Measurements from ENCODE around the gene TMUB1.
A peak's percentile ranks its signal among the peaks of the same experiment; 100 is the strongest.

TMUB1 gene

DNA sequence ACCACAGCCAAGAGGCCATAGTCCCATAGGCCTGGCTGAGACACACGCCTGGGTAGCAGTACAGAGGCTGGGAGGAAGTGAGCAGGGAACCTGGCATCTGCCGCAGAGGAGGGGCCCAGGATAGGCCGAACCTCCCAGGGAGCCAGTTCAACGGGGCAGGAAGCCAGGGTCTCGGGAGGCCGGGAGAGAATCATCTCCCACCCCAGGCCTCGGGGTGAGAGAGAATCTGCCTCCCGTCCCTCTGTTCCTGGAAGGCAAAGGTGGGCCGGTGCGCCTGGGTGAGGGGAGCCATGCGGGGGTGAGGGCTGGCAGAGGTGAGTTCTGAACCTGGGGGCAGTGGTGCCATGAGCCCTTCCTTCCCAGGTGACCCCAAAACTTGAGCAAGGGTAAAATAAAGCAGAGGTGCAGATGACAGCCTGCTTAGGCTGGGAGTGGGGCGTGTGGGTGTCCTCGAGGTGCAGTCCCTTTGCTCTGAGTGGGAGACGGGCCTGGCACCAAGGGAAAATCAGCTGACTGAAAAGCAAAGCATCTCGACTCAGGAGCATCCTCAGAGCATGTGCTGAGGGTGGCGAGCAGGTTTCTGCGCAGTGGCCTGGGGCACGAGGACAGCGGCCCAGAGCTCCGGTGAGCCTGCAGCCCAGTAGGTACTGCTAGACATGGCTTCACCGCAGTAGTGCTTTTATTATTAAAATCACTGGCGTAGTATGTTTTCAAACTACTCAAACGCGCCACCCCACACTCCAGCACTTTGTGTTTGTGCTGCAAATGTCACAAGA, 18.5 kb upstream of the TMUB1 start:
- DNase-seq, result no peak

DNA sequence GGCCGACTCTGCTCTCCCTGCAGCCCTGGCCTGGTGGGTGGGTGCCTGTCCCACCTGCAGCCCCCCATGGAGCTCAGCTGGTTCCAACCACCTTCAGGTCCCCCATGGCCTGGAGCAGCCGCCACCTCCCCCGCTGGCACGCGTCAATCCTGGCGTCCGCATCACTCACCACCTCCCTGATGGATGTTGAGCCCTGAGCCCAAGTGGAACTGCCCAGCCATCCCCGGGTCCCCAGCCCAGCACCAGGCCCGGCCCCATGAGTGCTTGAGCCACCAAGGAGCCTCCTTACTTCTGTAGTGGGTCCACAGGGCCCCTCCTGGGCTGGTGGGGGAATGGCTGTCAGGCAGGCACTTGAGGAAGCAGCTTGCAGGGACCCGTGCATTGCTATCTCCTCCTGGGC, 17.6 kb upstream of the TMUB1 start:
- no peak for DNase-seq

DNA sequence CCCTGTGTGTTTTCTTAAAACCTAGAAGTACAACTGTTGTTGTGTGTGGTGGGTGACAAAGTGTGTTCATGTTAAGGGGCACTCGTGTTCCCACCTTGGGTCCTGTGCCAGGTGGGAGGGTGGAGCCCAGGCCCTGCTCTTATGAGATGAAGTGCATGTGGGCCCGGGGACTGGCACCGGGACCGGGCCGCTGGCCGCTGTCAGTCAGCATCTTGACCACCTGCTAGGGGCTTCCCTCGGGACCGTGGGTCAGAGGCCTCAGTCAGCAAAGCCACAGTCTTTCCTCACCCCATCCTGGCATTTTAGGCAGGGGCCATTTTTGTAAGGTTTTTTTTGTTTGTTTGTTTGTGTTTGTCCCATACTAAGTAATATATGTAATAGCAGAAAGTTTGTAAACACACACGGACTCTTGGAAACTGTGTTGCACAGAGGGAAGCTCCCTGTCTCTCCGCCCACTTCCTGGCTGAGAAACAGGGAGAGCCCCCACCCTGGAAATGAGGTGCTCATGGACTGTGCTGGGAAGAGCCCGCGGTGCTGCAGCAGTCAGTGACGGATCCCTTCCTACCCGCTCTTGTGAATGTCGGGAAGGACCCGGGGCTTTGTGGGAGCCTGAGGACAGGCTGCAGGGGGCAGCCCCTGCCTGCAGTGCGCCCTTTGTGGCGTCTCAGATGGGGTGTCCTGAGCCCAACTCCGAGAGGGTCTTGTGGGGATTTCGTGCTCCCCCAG, 16.4 kb upstream of the TMUB1 start:
- no peak for DNase-seq

DNA sequence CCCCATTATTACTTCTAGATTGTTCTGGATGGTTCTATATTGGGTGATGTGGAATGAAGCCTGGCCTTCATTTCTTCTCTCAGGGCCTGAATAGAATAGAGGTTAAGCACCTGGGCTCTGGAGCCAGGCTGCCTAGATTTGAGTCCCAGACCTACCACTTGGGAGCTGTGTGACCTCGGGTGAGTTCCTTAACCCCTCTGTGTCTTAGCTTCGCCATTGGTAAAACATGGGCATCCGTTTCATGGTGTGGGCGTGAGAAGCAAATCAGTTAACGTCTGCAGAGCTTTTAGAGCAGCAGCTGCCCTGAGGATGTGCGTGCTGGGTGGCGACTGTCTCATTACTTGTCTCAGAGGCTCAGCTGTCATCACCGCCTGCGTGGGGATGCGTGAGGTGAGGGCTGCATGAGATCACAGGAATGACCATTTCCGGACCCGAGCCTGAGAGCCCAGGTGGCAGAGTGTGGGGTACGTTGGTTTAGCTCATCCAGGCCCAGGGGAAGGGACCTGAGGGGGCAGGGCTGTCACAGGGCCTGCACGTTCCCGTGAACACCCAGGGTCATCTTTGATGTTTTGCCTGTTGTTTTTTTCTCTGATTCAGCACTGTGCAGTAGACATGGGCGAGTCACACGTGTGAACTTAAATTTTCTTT, 12.7 kb upstream of the TMUB1 start:
- no peak for DNase-seq

DNA sequence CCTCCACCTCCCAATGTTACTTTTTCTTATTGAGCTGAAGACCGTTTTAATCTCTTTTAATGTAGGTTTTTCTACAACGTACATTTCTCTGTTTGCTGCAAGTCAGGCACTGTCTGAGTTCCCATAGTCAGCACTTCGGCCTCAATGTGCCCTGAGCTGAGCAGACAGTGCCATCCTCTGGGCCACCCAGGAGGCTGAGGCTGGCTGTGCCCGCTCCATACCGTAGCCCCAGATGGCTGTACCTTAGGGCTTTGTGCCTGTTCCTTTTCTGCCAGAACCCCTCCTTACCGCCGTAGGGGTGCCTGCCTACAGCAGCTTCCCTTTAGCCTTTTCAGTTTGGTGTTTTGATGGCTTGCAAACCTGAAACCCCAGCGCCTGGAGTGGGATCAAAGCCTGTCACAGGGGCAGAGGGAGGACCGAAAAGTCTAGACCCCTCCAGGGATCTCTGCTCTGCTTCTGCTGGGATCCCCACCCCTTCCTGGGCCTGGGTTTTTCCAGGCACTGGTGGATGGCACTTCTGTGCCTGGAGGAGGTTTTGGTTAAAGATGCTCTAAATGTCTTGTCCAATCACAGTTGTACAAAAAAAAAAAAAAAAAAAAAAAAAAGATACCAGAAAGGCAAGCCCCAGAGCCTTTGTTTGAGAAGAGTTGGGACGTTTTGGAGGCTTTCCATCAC, 12.0 kb upstream of the TMUB1 start:
- DNase-seq, result no peak

DNA sequence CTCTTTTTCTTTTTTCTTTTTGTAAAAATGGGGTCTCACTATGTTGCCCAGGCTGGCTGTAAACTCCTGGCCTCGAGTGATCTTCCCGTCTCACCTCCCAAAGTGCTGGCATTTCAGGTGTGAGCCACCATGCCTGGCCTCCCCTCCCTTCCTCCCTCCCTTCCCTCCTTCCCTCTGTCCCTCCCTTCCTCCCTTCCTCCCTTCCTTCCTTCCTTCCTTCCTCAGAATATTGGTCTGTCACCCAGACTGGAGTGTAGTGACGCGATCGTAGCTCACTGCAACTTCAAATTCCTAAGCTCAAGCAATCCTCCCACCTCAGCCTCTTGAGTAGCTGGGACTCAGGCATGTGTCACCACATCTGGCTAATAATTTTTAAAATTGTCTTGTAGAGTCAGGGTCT, 11.4 kb upstream of the TMUB1 start:
- no peak for DNase-seq

DNA sequence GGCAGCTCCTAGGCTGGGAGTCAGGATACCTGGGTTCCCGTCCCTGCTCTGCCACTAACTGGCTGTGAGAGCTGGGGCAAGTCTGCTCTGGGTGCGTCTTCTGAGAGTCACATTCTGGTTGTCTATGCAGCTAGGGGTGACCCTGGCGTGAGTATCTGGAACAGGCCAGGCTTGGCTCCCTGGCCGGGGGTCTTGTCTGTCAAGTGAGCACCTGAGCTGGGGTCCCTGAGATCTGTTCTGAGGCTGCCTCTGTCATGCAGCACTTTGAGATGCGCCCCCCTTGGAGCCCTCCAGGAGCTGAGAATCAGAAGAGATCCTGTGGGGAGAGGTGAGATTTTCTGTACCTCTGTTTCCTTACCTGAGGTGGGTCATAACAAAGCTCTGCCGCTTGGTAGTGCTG, 10.5 kb upstream of the TMUB1 start:
- DNase-seq, result no peak

DNA sequence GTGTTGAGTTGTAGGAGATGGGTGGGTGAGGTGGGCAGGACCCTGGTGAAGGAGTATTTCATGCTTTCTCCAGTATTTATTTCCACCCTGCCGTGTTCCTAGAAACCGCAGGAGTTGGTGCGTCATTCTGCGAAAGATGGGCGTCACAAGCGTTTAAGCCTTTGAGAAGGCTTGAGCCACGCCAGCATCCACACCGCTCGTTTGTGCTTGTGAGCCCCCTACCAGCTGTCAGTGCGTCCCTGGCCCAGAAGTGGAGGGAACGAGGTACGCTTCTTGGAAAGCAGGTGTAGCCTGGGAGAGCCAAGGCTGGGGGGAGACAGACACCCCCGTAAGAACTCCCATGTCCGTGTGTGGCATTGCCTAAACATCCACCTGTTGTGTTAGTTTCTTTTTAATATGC, 8.7 kb upstream of the TMUB1 start:
- DNase-seq, result no peak

DNA sequence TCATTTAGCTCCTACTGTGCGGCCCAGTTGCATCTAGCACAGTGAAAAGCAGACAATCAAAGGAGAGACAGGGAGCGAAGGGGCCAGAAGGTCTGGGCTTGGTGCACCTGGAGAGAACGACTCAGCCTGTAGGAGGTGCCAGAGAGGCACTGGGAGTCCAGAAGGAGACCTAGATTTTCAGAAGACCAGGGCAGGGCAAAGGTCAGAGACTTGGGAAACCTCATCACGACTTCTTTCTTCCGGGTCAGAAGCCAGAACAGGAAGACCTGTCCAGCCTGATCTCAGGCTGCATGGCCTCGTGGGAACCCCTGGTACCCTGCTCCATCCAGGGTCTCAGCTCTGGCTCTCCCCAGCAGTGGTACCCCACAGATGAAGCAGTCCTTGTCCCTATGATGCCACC, 8.1 kb upstream of the TMUB1 start:
- no peak for DNase-seq

DNA sequence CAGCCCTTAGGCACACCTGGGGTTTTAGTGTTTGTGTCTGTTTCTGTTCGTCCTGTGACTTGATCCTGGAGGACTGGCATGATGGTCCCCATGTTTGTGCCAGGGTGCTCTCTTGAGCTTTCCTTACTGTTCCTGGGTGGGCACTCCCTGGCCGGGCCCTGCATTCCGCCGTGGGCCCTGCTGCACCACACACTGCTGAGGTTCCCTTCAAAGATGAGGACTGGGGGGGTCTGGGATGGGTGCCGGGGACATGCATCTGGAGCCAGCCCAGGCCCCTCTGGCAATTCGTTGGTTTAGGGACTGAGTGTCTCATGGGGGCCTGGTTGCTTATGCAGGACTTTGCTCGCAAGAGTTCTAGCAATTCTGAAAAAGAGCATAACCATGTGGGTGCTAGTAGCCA, 7.7 kb upstream of the TMUB1 start:
- no peak for DNase-seq

DNA sequence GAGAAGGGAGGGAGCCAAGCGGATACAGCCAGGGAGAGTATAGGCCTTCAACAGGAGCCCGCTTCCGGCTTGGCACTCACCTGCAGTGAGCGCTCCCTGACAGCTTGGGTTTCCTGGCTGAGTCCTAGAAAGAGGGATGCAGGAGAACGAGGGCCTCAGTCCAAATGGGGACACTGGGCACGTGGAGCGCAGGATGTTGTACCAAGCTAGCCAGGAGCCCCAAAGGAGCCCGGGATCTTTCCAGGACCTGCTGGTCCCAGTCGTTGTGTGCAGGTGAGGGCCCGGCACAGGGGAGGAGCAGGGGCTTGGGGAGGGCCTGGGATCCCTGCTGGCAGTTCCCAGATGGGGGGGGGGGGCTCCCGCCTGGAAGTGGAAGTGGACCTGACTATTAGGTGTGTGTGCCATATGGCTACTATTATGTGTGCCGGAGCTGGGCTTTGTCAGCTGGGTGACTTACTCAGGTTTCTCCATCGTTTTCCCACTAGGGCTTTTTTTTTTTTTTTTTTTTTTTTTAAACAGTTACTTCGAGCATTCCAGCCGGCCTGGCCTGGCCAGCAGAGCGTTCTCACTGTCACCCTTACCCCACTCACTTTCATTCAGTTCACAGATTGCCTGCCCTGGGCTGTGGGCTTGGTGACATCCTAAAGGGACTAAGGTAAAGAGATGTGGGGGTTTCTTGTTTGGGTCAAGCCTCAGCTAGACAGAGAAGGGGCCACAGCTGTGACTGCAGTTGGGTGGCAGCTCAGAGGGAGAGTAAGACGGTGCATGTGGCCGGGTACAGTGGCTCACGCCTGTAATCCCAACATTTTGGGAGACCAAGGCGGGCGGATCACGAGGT, 6.8 kb upstream of the TMUB1 start:
- no peak for DNase-seq

DNA sequence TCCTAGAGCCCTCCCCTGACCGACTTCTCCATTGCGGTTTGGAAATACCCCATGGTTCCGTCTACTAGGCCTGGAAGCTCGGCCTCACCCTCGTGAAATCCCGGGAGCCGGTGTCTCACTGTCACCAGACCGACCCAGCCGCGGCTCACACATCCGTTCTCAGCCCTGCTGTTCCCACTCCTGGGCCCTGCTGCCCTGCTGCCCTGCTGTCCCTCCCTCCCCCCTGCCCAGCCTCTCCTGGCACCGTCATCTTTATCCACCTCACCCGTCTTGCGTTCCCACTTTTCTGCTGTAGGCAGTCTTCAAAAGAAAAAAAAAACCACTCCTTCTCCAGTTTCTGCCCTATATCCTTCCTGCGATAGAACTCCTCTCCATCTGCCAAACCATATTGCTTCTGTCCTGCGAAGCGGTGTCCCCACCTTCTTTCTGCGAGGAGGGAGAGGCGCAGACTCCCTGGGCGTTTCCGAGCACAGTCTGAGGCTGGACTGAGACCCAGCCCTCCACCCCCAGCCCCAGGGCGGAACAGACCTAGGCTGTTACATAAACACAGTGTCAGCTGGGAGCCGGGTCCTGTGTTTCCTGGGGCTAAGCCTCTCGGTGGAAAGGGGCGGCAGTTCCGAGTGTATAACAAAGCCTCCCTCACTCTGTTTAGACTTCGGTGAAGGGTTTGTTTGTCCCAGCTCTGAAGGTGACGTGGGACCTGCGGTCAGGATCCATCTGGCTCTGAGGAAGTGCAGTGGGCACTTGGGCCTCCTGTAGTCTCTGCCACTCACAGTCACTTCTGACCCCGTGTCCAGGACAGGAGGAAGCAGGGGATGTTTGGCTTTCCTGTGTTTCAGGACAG, 5.8 kb upstream of the TMUB1 start:
- DNase-seq, result no peak

DNA sequence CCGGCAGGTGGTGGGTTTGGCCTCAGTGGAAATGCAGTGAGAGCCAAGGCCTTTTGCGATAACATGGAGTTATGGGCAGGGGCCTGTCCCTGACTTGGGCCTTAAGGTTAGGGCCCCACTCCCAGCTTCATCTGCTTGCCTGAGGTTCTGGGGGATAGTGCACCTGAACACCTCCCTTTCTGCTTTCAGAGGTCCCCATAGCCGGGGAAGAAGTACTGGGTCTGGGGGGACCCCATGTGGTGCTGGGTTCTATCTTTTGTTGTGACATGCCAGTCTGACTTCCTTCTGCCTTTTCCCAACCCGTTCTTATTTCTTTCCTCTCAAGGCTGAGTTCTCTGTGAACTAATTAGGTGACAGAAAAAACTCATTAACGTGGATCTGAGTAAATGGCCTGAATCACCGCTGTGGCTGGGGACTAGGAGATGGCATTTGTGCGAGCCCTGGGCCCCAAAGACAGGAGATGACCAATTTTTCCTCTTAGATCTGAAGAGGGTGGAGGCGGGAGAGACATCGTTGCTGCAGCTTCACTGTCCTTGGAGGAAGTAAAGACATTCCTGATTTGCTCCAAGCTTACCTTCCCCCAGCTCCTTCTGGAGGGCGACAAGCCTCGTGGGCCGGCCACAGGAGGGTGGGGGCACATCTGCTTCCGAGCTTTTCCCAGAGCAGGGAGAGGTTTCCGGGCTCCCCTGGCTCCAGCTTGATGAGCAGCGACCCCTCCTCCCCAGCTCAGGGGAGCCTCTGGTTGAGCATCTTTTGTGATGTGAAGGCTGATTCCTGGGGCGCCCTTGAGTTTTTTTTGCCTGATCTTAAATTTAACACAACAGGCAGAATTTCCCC, 4.9 kb upstream of the TMUB1 start:
- DNase-seq, result no peak

DNA sequence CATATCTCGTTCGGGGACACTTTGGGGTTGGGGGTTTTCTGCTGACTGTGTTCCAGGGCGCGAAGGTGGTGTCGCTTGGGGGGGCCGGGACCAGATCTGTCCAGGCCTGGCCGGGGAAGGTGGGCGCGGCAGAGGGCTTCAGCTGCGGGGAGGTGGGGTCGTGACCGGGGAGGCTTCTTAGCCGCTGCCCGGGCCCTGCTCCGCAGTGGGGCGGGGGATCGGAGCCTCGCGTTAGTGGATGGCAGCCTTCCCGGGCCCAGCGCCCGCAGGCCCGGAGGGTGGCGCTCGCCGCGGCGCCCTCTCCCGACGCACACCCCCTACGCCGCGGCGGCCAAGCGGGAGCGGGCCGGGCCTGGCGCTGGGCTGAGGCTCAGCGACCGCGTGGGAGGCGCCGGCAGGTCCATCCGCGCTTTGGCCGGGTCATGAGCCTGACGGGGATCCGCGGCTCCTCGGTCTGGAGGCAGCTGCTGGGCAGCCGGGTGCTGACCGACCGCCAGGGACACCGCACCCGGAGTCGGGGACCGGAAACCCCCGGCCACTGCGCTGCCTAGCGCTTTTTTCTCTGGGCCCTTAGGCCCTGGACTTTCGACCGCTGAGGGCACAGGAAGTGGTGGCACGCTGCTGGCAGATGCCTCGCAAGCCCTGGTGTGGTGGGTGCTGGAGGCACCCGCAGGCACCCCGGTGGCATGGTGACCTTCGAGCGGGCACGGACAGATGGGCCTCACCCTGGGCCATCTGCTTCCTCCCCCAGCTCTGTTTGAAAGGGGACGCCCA, 4.1 kb upstream of the TMUB1 start:
- no peak for DNase-seq

DNA sequence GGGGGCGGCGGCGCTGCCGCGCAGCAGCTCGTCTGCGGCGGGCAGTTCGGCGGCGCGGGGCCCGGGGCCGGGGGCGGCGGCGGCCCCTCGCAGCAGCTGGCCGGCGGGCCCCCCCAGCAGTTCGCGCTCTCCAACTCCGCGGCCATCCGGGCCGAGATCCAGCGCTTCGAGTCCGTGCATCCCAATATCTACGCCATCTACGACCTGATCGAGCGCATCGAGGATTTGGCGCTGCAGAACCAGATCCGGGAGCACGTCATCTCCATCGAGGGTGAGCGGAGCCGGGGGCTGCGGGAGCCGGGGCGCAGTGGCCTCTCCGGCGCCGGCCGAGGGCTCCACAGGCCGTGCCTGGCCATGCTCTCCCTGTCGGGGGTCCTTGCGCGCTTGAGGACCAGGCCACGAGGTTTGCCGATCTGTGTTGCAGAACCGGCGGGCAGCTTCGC, 3.5 kb upstream of the TMUB1 start:
- DNase-seq, result no peak

DNA sequence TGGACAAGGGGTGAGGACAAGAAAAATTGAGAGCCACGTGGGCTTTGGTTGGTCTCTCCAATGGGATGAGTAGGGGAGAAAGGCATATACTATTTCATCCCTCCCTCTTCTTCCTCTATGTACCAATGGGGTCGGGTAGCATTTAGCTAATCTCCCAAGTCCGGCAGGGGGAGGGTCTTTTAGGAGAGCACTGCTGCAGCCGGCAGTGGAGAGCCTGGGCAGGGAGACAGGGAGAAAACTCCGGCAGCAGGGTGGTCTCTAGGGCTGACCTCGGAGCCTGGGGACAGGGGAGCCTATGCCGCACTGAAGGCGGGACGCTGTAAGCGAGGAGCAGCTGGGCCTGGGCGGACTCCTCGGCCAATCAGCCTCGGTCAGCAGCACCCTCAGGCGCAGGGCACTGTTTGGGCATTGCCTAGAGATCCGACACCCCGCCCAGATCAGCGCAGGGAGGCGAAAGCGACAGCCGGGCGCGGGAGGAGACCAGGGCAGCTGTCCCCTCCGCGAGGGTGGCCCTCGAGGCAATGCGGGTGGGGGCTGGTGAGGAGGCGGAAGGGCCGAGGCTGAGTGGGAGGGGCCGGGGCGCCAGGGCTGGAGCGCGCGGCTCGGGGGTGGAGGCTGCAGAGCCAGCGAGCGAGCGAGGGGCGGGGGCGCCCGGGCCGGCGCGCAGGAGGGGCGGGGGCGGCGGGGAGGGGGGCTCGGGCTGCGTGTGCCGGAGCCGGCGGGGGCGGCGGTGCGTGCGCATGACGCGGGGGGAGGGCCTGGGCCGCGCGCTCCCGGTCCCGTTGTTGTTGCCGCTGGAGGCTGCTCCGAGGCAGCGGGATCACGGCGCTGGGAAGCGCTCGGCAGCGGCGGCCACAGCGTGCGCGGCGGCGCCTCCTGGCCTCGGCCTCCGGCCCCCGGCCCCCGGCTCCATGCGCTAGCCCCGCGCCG, 2.7 kb upstream of the TMUB1 start, which contains the start of gene AGAP3:
TSS of gene AGAP3 (plus strand) at position 785 of the 930 bp plus-strand sequence. CDS start 267 bp downstream, outside the sequence.
- peak; percentile 18 for DNase-seq

DNA sequence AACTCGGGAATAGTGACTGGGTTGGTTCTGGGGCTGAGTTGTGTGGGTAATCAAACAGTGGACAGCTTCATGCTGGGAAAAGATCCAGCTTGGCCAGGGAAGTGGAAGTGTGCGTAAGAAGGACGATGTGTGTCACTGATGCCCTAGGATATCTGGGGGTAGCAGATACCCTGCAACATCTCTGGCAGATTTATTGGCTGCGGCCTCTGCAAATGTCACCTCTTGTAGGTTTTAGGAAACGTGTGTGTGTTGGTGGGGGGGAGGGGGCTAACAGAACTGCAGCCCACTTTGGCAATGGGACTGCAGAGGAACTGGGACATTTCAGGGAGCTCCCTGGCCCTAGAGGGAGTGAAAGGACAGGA, 2.0 kb upstream of the TMUB1 start:
- no peak for DNase-seq

DNA sequence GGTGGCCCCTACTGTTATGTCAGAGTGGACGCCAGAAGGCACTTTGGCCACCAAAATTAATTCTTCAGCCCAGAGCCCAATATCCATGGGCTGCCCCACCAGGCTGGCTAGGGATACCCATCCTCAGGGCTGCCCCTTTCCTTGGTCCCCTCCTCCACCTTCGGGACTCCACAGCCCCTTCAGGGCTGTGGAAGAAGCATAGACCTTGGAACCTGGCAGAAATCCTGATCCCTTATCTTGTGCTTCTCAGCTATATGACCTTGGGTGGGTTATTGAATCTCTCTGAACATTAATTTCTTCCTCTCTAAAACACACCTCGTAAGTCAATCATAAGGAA, 499 bp upstream of the TMUB1 start:
- DNase-seq, result no peak

Data from DMS79 treated with DMSO at 0.1 percent for 48 hours (cell line).